ENCODE results near the gene TRH.

The TRH gene

DNA sequence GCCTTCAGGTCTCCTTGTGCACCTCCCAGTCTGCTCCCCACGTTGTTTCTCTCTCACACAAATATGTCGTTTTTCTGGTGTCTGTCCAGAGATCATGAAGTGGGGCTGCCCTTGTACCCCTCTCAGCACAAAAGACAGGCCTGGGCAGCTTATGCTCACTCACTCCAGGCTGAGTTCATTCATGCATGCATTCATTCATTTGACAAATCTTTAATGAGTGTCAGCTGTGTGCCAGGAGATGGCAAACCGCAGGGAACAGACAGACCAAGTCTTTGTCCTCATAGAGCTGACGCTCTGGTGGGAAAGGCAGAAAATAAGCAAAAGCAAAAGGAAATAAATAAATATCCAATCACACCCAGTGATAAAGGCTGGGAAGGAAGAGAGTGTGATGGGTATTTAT, 7.6 kb upstream of the TRH start:
- DNase-seq (ENCODE audit: insufficient read length) (no peak), FAIRE-seq (no peak)
- no peak for TF ChIP-seq TAF1 (IDR thresholded peaks at IDR 0.05; ENCODE audit: borderline replicate concordance, low read depth, low read length)
- TF ChIP-seq POLR2A (IDR thresholded peaks at IDR 0.05; ENCODE audit: low read depth, low read length), result no peak
- TF ChIP-seq POLR2AphosphoS5 (IDR thresholded peaks at IDR 0.05; ENCODE audit: low read depth, low read length), result no peak

DNA sequence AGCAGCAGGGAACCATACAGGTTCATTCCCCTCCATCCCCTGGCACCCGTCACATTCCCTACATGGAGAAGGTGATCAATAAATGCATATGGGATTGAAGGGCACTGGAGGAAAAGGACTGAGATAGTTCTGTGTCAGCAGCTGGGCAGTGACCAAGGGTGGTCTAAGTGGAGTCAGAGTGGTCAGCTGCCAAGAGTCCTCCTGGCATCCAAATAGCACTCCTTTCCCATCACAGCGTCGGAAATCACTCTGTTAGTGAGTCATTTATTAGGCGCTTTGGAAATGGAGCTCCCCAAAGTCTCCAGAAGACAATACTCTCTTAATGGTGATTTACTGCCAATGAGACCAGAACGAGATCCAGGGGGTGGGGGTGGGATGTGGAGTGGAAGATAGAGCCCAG, 6.8 kb upstream of the TRH start:
- no peak for FAIRE-seq
- TF ChIP-seq POLR2AphosphoS5 (IDR thresholded peaks at IDR 0.05; ENCODE audit: low read depth, low read length) (no peak), TAF1 (IDR thresholded peaks at IDR 0.05; ENCODE audit: borderline replicate concordance, low read depth, low read length) (no peak), POLR2A (IDR thresholded peaks at IDR 0.05; ENCODE audit: low read depth, low read length) (no peak)

DNA sequence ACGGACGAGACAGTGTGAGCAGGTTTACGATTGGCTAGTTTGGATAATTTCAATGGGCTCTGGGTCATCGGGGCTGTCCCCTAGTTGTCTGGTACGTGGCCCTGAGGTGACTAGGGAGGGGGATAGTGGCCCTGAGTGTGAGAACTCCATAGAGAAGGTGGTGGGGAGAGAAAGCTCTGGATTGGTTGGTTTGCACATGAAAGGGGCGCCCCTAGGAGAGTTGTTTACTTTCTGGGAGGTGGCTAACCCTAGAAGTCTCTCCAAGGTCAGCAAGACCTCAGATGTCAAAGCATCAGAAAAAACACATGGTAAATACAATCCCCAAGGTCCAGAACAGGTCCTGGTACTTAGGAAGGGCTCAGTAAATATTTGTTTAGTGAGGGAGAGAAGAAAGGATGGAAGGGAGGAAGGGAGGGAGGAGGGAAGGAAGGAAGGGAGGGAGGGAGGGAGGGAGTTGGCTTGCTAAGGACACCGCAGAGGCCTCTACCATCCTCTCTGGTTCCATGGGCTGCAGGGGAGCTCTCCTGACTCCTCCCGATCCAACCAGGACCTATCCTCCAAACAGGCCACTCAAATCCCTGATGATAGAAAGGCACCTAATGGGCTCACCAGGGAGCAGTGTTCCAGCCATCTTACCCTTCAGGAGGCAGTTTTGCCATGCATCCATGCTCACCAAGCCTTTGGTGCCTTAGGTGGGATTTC, 3.0 kb upstream of the TRH start:
- TF ChIP-seq POLR2A (IDR thresholded peaks at IDR 0.05; ENCODE audit: low read depth, low read length), result no peak
- no peak for TF ChIP-seq TAF1 (IDR thresholded peaks at IDR 0.05; ENCODE audit: borderline replicate concordance, low read depth, low read length)
- no peak for TF ChIP-seq POLR2AphosphoS5 (IDR thresholded peaks at IDR 0.05; ENCODE audit: low read depth, low read length)
- DNase-seq (ENCODE audit: insufficient read length) (no peak), FAIRE-seq (no peak)

More for the DNA sequence above, 6.8 kb upstream of the TRH start:
- DNase-seq (ENCODE audit: insufficient read length), result no peak

DNA sequence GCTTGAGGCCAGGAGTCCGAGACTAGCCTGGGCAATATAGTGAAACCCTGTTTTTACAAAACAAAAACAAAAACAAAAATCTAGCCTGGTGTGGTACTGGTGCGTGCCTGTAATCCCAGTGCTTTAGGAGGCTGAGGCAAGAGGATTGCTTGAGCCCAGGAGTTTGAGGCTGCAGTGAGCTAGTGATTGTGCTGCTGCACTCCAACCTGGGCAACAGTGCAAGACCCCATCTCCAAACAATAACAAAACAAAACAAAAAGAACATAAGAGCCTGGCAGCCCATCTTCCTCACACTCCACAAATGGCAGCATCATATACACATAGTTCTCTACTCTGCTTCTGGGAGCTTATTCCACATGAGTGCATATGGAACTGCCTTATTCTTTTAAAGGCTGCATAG, 2.2 kb upstream of the TRH start:
- TF ChIP-seq TAF1 (IDR thresholded peaks at IDR 0.05; ENCODE audit: borderline replicate concordance, low read depth, low read length), result no peak
- TF ChIP-seq POLR2A (IDR thresholded peaks at IDR 0.05; ENCODE audit: low read depth, low read length), result no peak
- no peak for TF ChIP-seq POLR2AphosphoS5 (IDR thresholded peaks at IDR 0.05; ENCODE audit: low read depth, low read length)
- FAIRE-seq (no peak), DNase-seq (ENCODE audit: insufficient read length) (no peak)

DNA sequence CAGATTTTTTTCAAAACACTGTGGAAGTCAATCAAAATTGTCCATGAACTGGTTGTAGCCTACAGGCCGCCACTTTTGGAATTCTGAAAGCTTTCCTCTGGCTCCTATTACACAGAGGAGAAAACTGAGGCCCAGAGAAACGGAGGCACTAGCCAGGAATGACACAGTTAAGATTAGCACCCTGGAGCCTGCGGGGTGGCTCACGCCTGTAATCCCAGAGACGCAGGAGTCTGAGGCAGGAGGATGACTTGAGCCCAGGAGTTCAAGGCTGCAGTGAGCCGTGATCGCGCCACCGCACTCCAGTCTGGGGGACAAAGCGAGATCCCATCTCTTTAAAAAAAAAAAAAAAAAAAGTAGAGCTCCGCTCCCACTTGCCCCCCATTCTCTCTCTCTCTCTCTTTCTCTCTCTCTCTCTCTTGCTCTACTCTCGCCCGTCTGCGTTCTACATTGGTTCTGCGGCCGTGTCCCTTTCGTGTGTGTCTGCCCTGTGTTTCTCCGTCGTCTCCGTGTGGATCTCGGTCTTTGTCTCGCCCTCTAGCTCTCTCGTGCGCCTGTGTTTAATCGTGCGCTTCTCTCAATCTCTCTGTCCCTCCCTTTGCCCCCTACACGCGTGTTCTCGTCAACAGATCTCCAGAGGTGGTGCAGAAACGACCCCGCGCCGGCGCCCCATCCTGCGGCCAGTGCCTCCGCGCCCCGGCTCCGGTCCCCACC, 512 bp upstream of the TRH start:
- DNase-seq (ENCODE audit: insufficient read length), result no peak
- TF ChIP-seq POLR2AphosphoS5 (IDR thresholded peaks at IDR 0.05; ENCODE audit: low read depth, low read length) (no peak), TAF1 (IDR thresholded peaks at IDR 0.05; ENCODE audit: borderline replicate concordance, low read depth, low read length) (no peak), POLR2A (IDR thresholded peaks at IDR 0.05; ENCODE audit: low read depth, low read length) (no peak)
- FAIRE-seq, result no peak

DNA sequence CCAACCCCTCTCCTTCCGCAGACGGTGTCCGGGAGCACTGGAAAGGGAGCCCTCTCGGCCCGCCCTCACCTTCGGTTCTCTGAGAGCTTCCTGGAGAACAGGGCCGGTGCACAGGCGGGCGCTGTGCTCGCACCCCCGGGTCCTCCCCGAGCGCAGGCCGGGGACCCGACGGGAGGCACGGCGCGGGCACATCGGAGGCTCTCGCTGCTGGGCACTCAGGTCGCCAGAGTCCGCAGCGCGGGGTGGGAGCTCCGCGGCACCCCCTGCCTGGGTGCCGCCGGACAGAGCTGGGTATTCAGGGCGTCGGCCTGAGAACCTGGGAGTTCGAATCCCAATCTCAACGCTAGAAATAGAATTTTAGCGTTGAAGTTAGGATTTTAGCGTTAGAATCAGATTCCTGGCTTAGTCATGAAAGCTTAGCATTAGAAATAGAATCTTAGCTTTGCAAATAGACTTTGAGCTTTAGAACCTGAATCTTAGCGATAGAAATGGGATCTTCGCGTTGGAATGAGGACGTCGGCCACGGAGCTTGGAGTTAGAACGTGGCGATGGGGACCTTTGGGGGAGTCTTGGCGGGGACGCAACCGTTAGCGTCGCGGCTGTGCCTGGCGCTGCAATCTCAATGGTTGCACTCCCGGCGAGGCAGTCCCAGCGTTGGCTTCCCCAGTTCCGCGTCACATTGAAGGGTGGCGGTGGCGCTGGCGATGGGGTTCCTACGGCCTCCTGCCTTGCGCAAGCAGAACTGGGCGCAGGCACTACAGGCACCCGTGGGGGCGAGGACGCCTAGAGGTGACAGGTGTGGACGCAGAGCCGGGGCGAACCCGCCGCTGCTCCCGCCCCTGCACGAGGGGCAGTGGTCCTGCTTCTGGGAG, 549 bp downstream of the TRH start:
- no peak for DNase-seq (ENCODE audit: insufficient read length)
- FAIRE-seq, result no peak
- TF ChIP-seq TAF1 (IDR thresholded peaks at IDR 0.05; ENCODE audit: borderline replicate concordance, low read depth, low read length) (no peak), POLR2A (IDR thresholded peaks at IDR 0.05; ENCODE audit: low read depth, low read length) (no peak), POLR2AphosphoS5 (IDR thresholded peaks at IDR 0.05; ENCODE audit: low read depth, low read length) (no peak)

DNA sequence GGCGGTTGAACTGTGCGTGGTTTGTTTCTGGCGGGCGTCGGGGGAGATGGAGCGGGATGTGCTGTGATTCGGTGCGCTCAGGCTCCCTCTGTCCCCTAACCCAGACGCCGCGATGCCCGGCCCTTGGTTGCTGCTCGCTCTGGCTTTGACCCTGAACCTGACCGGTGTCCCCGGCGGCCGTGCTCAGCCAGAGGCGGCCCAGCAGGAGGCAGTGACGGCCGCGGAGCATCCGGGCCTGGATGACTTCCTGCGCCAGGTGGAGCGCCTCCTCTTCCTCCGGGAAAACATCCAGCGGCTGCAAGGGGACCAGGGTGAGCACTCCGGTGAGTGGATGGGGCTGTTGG, 1.2 kb downstream of the TRH start:
- DNase-seq (ENCODE audit: insufficient read length) (no peak), FAIRE-seq (no peak)
- TF ChIP-seq TAF1 (IDR thresholded peaks at IDR 0.05; ENCODE audit: borderline replicate concordance, low read depth, low read length) (no peak), POLR2AphosphoS5 (IDR thresholded peaks at IDR 0.05; ENCODE audit: low read depth, low read length) (no peak), POLR2A (IDR thresholded peaks at IDR 0.05; ENCODE audit: low read depth, low read length) (no peak)

DNA sequence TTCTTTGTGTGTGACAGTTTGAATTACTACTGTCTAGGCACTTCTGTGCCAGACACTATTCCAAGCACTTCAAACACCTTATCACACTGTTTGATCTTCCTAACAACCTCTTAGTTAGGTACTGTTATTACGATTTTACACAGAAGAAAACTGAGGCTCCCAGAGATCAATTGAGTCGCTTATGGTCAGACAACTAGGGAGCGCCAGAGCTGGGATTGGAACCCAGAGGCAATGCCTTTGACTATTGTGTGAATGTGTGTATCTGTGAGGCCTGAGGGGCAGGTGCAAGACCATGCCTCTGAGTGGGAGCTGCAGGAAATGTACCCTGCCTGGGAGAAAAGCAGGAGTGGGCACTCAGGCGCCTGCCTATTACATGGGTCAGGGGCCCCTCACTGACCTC, 1.8 kb downstream of the TRH start:
- FAIRE-seq, result no peak
- no peak for DNase-seq (ENCODE audit: insufficient read length)
- TF ChIP-seq POLR2AphosphoS5 (IDR thresholded peaks at IDR 0.05; ENCODE audit: low read depth, low read length), result no peak

DNA sequence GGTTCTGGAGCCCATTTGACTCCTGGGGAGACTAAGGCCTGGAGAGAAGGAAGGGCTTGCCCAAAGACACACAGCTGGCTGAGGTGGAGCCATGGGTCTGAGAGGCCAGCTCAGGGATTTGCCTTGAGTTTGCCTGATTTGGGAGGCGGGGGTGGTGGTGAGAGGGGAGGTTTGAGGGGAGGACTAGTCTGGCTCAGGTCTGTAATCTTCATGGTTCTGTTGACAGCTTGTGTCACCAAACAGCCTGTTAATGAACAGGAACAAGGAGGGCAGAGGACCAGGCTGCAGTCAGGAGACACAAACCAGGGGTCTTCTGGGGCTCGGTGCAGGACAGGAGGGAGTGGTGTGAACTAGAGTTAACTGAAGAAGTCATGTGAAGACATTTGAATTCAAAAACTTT, 3.6 kb downstream of the TRH start:
- no peak for FAIRE-seq
- TF ChIP-seq POLR2A (IDR thresholded peaks at IDR 0.05; ENCODE audit: low read depth, low read length) (no peak), POLR2AphosphoS5 (IDR thresholded peaks at IDR 0.05; ENCODE audit: low read depth, low read length) (no peak), TAF1 (IDR thresholded peaks at IDR 0.05; ENCODE audit: borderline replicate concordance, low read depth, low read length) (no peak)
- DNase-seq (ENCODE audit: insufficient read length), result no peak

DNA sequence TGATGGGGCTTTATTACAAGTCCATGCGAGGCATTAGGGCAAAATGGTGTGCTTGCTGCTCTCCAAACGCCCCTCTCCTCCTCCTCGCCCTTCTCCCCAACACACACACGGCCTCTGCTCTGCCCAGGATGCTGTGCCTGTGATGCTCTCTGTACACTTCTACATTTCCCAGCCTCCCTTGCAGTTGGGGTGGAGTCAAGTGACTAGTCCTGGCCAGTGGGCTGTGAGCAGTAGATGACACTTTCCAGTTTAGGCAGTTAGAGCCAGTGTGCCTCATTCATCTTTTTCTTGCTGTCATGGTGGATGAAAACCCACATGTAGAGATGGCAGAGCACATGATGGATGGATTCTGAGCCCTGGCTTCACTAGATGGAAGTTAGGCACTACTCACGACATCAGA, 5.4 kb downstream of the TRH start:
- no peak for FAIRE-seq
- no peak for DNase-seq (ENCODE audit: insufficient read length)
- TF ChIP-seq TAF1 (IDR thresholded peaks at IDR 0.05; ENCODE audit: borderline replicate concordance, low read depth, low read length), result no peak
- TF ChIP-seq POLR2A (IDR thresholded peaks at IDR 0.05; ENCODE audit: low read depth, low read length), result no peak
- no peak for TF ChIP-seq POLR2AphosphoS5 (IDR thresholded peaks at IDR 0.05; ENCODE audit: low read depth, low read length)

DNA sequence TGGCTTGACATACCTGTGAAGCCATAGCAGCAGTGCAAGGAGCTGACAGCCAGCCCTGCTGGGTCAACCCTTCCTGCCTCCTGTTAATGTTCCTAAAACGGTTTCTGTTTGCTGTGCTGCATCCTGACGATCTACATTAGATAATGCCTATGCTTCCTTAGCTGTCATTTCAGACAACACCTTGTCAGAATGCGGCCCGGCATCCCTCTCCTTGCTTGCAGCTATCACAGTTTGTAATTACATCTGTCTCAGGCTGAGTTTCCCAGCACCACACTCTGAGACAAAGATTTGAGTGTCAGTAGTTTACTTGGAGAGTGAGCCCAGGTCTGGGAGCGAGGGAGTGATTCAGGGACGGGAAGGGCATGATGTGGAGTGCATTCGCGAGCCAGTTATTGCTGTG, 9.0 kb downstream of the TRH start:
- no peak for TF ChIP-seq POLR2A (IDR thresholded peaks at IDR 0.05; ENCODE audit: low read depth, low read length)
- no peak for TF ChIP-seq POLR2AphosphoS5 (IDR thresholded peaks at IDR 0.05; ENCODE audit: low read depth, low read length)
- TF ChIP-seq TAF1 (IDR thresholded peaks at IDR 0.05; ENCODE audit: borderline replicate concordance, low read depth, low read length), result no peak
- no peak for DNase-seq (ENCODE audit: insufficient read length)
- no peak for FAIRE-seq
